Measurements from ENCODE around the gene AASDH. TPM values are rescaled to one million over a fixed set of nuclear protein-coding genes. Genes with fewer than 3 reads are reported as not detected.

AASDH gene
- total RNA-seq, 1 experiment from 2014 or later, result 12.6 TPM

DNA sequence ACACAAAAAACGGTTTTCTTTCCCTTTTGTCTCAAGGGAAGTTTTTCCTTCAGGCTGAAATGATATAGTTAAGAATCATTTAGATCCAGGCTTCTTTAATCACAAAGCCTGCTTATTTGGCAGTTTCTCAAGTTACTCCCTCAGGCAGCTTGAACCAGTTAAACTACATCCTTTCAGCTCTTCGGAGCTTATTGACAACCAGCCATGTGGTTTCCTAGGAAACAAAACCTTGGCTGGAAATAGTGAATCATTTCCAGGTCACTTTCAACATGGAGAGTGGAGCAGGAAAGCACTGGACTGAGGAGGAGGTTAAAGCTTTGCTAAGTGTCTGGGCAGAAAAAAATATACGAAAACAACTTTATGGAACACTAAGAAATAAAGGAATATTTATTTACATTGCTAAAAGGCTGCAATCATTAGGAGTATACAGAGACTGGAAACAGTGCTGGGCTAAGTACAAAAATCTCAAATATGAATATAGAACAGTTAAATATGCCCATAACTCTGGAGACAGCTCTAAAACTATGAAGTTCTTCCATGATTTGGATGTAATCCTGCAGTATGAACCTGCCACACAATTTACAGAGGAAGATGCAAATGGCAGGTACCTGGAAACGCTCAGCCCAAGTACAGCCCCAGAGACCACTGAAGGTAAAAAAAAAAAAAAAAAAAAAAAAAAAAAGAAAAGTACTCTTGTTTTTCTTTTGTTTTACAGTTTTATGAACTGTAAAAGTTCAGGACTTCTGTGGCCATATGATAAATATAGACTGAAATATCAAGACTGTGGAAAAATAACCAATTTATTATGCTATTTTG is 23.2 kb upstream of the AASDH start:
- peak overlapping the region; percentile 58 for H3K4me3 Mint-ChIP-seq
- peaks cover 24% of the 10 kb centered on the region for H3K36me3 Mint-ChIP-seq
- H3K9me3 Mint-ChIP-seq, result no peaks in the 10 kb centered on the region
- ATAC-seq, result peak; percentile 86
- ChIA-PET CTCF (interaction anchor here (0.6 to 2.1 kb wide), 4 partner anchors 10 to 25 kb away, joined by 4 to 10 read pairs (median 7); partner anchors contain the start of genes AASDH, PAICS and PPAT), POLR2A (interaction anchor here (0.6 to 3.1 kb wide), 6 partner anchors 12 to 56 kb away, joined by 3 to 23 read pairs (median 6); partner anchors contain the start of genes AASDH, PAICS and PPAT)
- H3K27me3 Mint-ChIP-seq (ENCODE audit: low read depth), result no peaks in the 10 kb centered on the region
- H3K27ac Mint-ChIP-seq, result peak overlapping the region; percentile 98
- no peak for DNase-seq (ENCODE audit: low spot score)
- H3K4me1 Mint-ChIP-seq, result peaks cover 61% of the 10 kb centered on the region
- TF ChIP-seq, protein P1, sequence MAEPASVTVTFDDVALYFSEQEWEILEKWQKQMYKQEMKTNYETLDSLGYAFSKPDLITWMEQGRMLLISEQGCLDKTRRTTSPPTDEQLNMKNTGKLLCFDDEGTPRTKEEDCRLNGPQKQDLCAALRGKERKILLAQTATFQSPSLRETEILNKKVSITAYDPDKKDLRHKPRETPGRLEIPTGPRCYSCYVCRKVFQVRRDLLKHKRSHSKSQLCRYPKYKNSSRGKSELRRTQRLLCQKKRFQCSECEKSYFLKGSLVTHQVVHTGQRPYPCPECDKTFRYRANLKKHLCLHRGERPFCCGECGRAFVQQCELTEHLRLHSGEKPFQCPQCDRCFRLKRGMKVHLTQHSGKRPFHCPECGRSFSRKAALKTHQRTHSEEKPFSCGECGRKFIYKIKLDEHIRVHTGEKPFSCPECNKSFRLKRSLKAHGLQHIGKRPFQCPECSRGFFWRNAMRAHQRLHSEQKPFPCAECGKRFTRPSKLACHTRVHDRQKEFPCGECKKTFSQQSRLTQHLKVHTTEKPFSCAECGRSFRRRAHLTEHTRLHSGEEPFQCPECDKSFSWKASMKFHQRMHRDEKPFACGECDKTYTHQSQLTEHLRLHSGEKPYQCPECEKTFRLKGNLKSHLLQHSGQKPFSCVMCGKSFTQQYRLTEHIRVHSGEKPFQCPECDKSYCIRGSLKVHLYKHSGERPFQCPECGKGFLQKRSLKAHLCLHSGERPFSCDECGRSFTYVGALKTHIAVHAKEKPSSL (CRISPR knock-in tag; conservative IDR thresholded peaks at IDR 0.05), result no peak
- TF ChIP-seq, protein P2, sequence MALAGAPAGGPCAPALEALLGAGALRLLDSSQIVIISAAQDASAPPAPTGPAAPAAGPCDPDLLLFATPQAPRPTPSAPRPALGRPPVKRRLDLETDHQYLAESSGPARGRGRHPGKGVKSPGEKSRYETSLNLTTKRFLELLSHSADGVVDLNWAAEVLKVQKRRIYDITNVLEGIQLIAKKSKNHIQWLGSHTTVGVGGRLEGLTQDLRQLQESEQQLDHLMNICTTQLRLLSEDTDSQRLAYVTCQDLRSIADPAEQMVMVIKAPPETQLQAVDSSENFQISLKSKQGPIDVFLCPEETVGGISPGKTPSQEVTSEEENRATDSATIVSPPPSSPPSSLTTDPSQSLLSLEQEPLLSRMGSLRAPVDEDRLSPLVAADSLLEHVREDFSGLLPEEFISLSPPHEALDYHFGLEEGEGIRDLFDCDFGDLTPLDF (CRISPR knock-in tag; IDR thresholded peaks at IDR 0.05), result no peak
- no peak for TF ChIP-seq ZNF219 (CRISPR knock-in tag; IDR thresholded peaks at IDR 0.05; ENCODE audit: borderline replicate concordance)
- TF ChIP-seq, protein P3, sequence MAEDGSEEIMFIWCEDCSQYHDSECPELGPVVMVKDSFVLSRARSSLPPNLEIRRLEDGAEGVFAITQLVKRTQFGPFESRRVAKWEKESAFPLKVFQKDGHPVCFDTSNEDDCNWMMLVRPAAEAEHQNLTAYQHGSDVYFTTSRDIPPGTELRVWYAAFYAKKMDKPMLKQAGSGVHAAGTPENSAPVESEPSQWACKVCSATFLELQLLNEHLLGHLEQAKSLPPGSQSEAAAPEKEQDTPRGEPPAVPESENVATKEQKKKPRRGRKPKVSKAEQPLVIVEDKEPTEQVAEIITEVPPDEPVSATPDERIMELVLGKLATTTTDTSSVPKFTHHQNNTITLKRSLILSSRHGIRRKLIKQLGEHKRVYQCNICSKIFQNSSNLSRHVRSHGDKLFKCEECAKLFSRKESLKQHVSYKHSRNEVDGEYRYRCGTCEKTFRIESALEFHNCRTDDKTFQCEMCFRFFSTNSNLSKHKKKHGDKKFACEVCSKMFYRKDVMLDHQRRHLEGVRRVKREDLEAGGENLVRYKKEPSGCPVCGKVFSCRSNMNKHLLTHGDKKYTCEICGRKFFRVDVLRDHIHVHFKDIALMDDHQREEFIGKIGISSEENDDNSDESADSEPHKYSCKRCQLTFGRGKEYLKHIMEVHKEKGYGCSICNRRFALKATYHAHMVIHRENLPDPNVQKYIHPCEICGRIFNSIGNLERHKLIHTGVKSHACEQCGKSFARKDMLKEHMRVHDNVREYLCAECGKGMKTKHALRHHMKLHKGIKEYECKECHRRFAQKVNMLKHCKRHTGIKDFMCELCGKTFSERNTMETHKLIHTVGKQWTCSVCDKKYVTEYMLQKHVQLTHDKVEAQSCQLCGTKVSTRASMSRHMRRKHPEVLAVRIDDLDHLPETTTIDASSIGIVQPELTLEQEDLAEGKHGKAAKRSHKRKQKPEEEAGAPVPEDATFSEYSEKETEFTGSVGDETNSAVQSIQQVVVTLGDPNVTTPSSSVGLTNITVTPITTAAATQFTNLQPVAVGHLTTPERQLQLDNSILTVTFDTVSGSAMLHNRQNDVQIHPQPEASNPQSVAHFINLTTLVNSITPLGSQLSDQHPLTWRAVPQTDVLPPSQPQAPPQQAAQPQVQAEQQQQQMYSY (CRISPR knock-in tag; IDR thresholded peaks at IDR 0.05), result no peak
- TF ChIP-seq NFE2L1 (CRISPR knock-in tag; IDR thresholded peaks at IDR 0.05), result no peak
- TF ChIP-seq, protein P4, sequence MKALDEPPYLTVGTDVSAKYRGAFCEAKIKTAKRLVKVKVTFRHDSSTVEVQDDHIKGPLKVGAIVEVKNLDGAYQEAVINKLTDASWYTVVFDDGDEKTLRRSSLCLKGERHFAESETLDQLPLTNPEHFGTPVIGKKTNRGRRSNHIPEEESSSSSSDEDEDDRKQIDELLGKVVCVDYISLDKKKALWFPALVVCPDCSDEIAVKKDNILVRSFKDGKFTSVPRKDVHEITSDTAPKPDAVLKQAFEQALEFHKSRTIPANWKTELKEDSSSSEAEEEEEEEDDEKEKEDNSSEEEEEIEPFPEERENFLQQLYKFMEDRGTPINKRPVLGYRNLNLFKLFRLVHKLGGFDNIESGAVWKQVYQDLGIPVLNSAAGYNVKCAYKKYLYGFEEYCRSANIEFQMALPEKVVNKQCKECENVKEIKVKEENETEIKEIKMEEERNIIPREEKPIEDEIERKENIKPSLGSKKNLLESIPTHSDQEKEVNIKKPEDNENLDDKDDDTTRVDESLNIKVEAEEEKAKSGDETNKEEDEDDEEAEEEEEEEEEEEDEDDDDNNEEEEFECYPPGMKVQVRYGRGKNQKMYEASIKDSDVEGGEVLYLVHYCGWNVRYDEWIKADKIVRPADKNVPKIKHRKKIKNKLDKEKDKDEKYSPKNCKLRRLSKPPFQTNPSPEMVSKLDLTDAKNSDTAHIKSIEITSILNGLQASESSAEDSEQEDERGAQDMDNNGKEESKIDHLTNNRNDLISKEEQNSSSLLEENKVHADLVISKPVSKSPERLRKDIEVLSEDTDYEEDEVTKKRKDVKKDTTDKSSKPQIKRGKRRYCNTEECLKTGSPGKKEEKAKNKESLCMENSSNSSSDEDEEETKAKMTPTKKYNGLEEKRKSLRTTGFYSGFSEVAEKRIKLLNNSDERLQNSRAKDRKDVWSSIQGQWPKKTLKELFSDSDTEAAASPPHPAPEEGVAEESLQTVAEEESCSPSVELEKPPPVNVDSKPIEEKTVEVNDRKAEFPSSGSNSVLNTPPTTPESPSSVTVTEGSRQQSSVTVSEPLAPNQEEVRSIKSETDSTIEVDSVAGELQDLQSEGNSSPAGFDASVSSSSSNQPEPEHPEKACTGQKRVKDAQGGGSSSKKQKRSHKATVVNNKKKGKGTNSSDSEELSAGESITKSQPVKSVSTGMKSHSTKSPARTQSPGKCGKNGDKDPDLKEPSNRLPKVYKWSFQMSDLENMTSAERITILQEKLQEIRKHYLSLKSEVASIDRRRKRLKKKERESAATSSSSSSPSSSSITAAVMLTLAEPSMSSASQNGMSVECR (CRISPR knock-in tag; IDR thresholded peaks at IDR 0.05; ENCODE audit: borderline replicate concordance), result no peak
- TF ChIP-seq TP53 (CRISPR knock-in tag; IDR thresholded peaks at IDR 0.05), result no peak
- TF ChIP-seq ZNF671 (CRISPR knock-in tag; IDR thresholded peaks at IDR 0.05), result no peak

DNA sequence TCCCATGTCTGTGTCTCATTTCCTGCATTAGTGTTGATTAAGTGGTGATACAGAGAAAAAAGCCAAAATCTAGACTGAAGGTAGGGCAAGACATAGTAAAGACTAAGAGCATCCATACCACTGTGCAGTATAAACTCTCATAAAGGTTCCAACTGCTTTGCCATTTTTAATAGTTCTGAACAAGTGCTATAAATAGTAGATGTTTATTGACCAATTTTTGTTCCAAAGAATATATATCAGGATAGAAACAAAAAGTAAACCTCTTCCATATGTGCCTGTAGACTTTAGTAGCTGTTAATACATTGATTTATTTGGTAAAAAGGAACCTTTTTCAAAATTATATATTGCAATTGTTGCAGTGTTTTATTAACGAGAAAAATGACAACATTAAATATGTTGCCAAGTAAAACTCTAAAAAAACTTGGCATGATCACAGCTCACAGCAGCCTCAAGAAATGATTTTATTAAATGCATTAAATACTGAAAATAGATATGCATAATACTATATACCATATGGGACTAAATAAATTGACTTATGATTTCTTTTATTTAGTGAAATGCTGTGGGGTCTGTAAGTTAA is 22.3 kb upstream of the AASDH start:
- Mint-ChIP-seq H3K27me3 (ENCODE audit: low read depth) (no peaks in the 10 kb centered on the region), H3K36me3 (peaks cover 31% of the 10 kb centered on the region), H3K27ac (peak overlapping the region; percentile 48; the same call in 1 of the 2 replicates), H3K4me1 (peaks cover 54% of the 10 kb centered on the region), H3K9me3 (no peaks in the 10 kb centered on the region), H3K4me3 (no peak overlapping the region)
- POLR2A ChIA-PET, result interaction anchor here (0.6 to 3.1 kb wide), 6 partner anchors 13 to 57 kb away, joined by 3 to 23 read pairs (median 6); partner anchors contain the start of genes AASDH, PAICS and PPAT
- CTCF ChIA-PET, result interaction anchor here (0.9 to 2.1 kb wide), 3 partner anchors 16 to 26 kb away, joined by 4 to 10 read pairs (median 9); partner anchors contain the start of genes AASDH, PAICS and PPAT
- ATAC-seq, result no peak
- DNase-seq (ENCODE audit: low spot score), result no peak
- TF ChIP-seq, protein P5, sequence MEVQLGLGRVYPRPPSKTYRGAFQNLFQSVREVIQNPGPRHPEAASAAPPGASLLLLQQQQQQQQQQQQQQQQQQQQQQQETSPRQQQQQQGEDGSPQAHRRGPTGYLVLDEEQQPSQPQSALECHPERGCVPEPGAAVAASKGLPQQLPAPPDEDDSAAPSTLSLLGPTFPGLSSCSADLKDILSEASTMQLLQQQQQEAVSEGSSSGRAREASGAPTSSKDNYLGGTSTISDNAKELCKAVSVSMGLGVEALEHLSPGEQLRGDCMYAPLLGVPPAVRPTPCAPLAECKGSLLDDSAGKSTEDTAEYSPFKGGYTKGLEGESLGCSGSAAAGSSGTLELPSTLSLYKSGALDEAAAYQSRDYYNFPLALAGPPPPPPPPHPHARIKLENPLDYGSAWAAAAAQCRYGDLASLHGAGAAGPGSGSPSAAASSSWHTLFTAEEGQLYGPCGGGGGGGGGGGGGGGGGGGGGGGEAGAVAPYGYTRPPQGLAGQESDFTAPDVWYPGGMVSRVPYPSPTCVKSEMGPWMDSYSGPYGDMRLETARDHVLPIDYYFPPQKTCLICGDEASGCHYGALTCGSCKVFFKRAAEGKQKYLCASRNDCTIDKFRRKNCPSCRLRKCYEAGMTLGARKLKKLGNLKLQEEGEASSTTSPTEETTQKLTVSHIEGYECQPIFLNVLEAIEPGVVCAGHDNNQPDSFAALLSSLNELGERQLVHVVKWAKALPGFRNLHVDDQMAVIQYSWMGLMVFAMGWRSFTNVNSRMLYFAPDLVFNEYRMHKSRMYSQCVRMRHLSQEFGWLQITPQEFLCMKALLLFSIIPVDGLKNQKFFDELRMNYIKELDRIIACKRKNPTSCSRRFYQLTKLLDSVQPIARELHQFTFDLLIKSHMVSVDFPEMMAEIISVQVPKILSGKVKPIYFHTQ (CRISPR knock-in tag; IDR thresholded peaks at IDR 0.05), result no peak
- TF ChIP-seq, protein P6, sequence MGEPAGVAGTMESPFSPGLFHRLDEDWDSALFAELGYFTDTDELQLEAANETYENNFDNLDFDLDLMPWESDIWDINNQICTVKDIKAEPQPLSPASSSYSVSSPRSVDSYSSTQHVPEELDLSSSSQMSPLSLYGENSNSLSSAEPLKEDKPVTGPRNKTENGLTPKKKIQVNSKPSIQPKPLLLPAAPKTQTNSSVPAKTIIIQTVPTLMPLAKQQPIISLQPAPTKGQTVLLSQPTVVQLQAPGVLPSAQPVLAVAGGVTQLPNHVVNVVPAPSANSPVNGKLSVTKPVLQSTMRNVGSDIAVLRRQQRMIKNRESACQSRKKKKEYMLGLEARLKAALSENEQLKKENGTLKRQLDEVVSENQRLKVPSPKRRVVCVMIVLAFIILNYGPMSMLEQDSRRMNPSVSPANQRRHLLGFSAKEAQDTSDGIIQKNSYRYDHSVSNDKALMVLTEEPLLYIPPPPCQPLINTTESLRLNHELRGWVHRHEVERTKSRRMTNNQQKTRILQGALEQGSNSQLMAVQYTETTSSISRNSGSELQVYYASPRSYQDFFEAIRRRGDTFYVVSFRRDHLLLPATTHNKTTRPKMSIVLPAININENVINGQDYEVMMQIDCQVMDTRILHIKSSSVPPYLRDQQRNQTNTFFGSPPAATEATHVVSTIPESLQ (CRISPR knock-in tag; IDR thresholded peaks at IDR 0.05), result no peak
- no peak for TF ChIP-seq SP1 (CRISPR knock-in tag; conservative IDR thresholded peaks at IDR 0.05)
- TF ChIP-seq, protein P7, sequence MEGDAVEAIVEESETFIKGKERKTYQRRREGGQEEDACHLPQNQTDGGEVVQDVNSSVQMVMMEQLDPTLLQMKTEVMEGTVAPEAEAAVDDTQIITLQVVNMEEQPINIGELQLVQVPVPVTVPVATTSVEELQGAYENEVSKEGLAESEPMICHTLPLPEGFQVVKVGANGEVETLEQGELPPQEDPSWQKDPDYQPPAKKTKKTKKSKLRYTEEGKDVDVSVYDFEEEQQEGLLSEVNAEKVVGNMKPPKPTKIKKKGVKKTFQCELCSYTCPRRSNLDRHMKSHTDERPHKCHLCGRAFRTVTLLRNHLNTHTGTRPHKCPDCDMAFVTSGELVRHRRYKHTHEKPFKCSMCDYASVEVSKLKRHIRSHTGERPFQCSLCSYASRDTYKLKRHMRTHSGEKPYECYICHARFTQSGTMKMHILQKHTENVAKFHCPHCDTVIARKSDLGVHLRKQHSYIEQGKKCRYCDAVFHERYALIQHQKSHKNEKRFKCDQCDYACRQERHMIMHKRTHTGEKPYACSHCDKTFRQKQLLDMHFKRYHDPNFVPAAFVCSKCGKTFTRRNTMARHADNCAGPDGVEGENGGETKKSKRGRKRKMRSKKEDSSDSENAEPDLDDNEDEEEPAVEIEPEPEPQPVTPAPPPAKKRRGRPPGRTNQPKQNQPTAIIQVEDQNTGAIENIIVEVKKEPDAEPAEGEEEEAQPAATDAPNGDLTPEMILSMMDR (IDR thresholded peaks at IDR 0.05), result no peak
